ENCODE measurements around the gene MVB12B.

GRCh38 chr9:126486276-126486675 lies 159.6 kb downstream of the MVB12B start:
- TF ChIP-seq CTCF (IDR thresholded peaks at IDR 0.05) (no peak), POLR2A (IDR thresholded peaks at IDR 0.05) (no peak), EP300 (IDR thresholded peaks at IDR 0.05) (no peak)
